SK-N-MC (cell line): ENCODE measurements around the gene PHC2.

Experiments used
- DNase-seq: peaks from one replicate; pipeline ENCODE4 v3.0.0-alpha.2; 2011; ENCODE audit warnings: low read depth, low spot score
- H3K27ac ChIP-seq: fragments of 200-600 bp; sonication (generic); 2 replicates; pipeline ENCODE4 v1.5.1; 2016; ENCODE audit warnings: mixed run types
- H3K36me3 ChIP-seq: fragments of 200-600 bp; sonication (generic); 2 replicates; pipeline ENCODE4 v1.6.1; 2017; ENCODE audit warnings: antibody characterized with exemption, low read length, mixed read lengths; ENCODE audit not compliant: insufficient read depth
- H3K4me3 ChIP-seq: fragments of 200-600 bp; sonication (generic); 2 replicates; pipeline ENCODE4 v1.5.1; 2016
- H3K9ac ChIP-seq: fragments of 200-600 bp; sonication (generic); 2 replicates; pipeline ENCODE4 v1.8.0; 2017; ENCODE audit warnings: mixed run types, mixed read lengths; ENCODE audit not compliant: insufficient read length
- H3K9me3 ChIP-seq: fragments of 200-600 bp; sonication (generic); 2 replicates; pipeline ENCODE4 v1.6.1; 2017; ENCODE audit warnings: low read depth, mild to moderate bottlenecking, antibody characterized with exemption, low read length, moderate library complexity, mixed read lengths
- EZH2 ChIP-seq: fragments of 200-600 bp; sonication (generic); IDR thresholded peaks from one replicate; pipeline ENCODE4 v1.6.1; 2017; ENCODE audit warnings: antibody characterized with exemption
- FOXP2 ChIP-seq: optimal IDR thresholded peaks from 2 replicates; pipeline ENCODE3; 2011; ENCODE audit warnings: mild to moderate bottlenecking, moderate library complexity; ENCODE audit not compliant: insufficient read depth; ENCODE audit errors: extremely low read length, control extremely low read depth
- POLR2AphosphoS5 ChIP-seq: IDR thresholded peaks from 2 replicates; pipeline ENCODE4 v1.6.1; 2012; ENCODE audit warnings: mild to moderate bottlenecking, low read depth, low read length, borderline replicate concordance

The PHC2 gene

GRCh38 chr1:33414879-33415278, 16.0 kb downstream of the PHC2 start:
- H3K9ac ChIP-seq: no peak overlapping the region
- H3K4me3 ChIP-seq: no peak overlapping the region
- no peaks in the 10 kb centered on the region for H3K36me3 ChIP-seq
- TF ChIP-seq EZH2: no peak
- no peak for TF ChIP-seq FOXP2
- TF ChIP-seq POLR2AphosphoS5: no peak
- H3K27ac ChIP-seq: no peak overlapping the region
- no peak for DNase-seq
- H3K9me3 ChIP-seq: peaks cover 12% of the 10 kb centered on the region; the same call in 1 of the 2 replicates

- Histone ChIP-seq H3K4me3 (no peak overlapping the region), H3K36me3 (no peaks in the 10 kb centered on the region), H3K27ac (no peak overlapping the region), H3K9me3 (peaks cover 9% of the 10 kb centered on the region; the same call in 1 of the 2 replicates), H3K9ac (no peak overlapping the region)
- no peak for DNase-seq
- TF ChIP-seq POLR2AphosphoS5 (no peak), EZH2 (no peak), FOXP2 (no peak)
Observed at GRCh38 chr1:33410091-33410701, 20.7 kb downstream of the PHC2 start.

GRCh38 chr1:33408093-33408436, 22.8 kb downstream of the PHC2 start:
- no peaks in the 10 kb centered on the region for H3K36me3 ChIP-seq
- no peak overlapping the region for H3K27ac ChIP-seq
- H3K9ac ChIP-seq: no peak overlapping the region
- TF ChIP-seq EZH2 (no peak), POLR2AphosphoS5 (no peak), FOXP2 (no peak)
- H3K9me3 ChIP-seq: no peaks in the 10 kb centered on the region
- H3K4me3 ChIP-seq: no peak overlapping the region
- no peak for DNase-seq

GRCh38 chr1:33407352-33408092, 23.4 kb downstream of the PHC2 start:
- Histone ChIP-seq H3K9me3 (no peaks in the 10 kb centered on the region), H3K27ac (no peak overlapping the region), H3K4me3 (no peak overlapping the region), H3K9ac (no peak overlapping the region), H3K36me3 (no peaks in the 10 kb centered on the region)
- DNase-seq: no peak
- TF ChIP-seq EZH2 (no peak), POLR2AphosphoS5 (no peak), FOXP2 (no peak)

GRCh38 chr1:33402206-33402605, 28.7 kb downstream of the PHC2 start:
- no peak for DNase-seq
- H3K4me3 ChIP-seq: no peak overlapping the region
- no peak overlapping the region for H3K27ac ChIP-seq
- TF ChIP-seq EZH2 (no peak), FOXP2 (no peak), POLR2AphosphoS5 (no peak)
- H3K9me3 ChIP-seq: no peaks in the 10 kb centered on the region
- no peak overlapping the region for H3K9ac ChIP-seq
- no peaks in the 10 kb centered on the region for H3K36me3 ChIP-seq

- no peaks in the 10 kb centered on the region for H3K9me3 ChIP-seq
- no peak for DNase-seq
Observed at GRCh38 chr1:33401471-33401870, 29.4 kb downstream of the PHC2 start.

GRCh38 chr1:33400153-33400911, 30.6 kb downstream of the PHC2 start:
- Histone ChIP-seq H3K27ac (no peak overlapping the region), H3K9ac (no peak overlapping the region), H3K9me3 (no peaks in the 10 kb centered on the region), H3K36me3 (no peaks in the 10 kb centered on the region), H3K4me3 (no peak overlapping the region)
- no peak for DNase-seq
- no peak for TF ChIP-seq FOXP2
- no peak for TF ChIP-seq EZH2
- TF ChIP-seq POLR2AphosphoS5: no peak

More at GRCh38 chr1:33401471-33401870, 29.4 kb downstream of the PHC2 start:
- TF ChIP-seq FOXP2: no peak
- H3K27ac ChIP-seq: no peak overlapping the region
- no peak overlapping the region for H3K9ac ChIP-seq
- H3K4me3 ChIP-seq: no peak overlapping the region
- no peaks in the 10 kb centered on the region for H3K36me3 ChIP-seq

- H3K36me3 ChIP-seq: no peaks in the 10 kb centered on the region
- DNase-seq: no peak
- H3K9me3 ChIP-seq: no peaks in the 10 kb centered on the region
- no peak overlapping the region for H3K4me3 ChIP-seq
- no peak overlapping the region for H3K9ac ChIP-seq
- no peak overlapping the region for H3K27ac ChIP-seq
- TF ChIP-seq POLR2AphosphoS5: no peak
- no peak for TF ChIP-seq FOXP2
- TF ChIP-seq EZH2: no peak
Observed at GRCh38 chr1:33399375-33399774, 31.5 kb downstream of the PHC2 start.
